Medulla oblongata (tissue), 1 donor: ENCODE data around the gene ORC2.
"Not testable (repeated sequence)": the region's sequence is repeated elsewhere in the genome, so short reads cannot be mapped to it uniquely, and the experiment has no call there.

Experiments
- DNase-seq: peaks from one replicate; pipeline ENCODE4 v3.0.0-alpha.2; 2015; ENCODE audit errors: extremely low spot score

ORC2 gene

DNA sequence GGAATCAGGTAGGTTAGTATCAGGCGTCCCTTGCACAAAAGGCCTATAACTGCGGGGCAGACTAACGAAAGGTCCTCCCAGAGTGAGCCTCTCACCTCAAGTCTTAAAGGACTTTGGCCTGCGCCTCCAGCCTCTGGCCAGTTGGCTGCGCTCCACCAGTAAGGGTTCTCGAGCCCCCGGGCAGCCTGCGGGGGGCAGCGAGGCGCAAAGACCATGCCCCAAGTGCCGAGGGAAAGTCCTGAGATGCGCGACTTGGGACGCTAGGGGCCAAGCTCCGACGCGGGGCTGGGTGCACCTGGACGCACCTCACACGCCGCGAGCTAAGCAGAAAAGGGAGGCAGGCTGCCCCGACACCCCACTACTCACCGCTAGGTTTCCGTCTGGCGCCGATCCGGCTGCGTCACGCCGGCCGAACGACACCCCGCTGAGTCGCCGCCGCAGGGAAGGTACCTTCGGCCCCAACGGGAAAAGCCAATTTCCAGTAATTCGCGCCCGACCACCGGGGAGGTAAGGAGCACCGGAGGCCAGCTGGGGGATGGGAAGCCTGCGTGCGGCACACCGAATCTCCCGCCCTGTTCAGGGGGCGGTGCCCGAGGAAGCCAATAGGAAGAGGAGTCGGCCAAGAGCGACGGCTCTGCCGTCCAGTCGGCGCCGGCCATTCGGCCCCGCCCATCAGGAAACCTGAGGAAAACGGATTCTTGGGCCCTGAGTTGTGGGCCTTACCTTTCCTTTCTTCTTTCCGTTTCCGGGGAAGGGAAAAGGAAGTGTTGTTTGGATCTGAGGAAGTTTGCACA lies at the start of gene ORC2:
ORC2 (minus strand) TSS at position 537 of the 794 bp plus-strand sequence. CDS start 5,537 bp downstream, outside the sequence.
- peak; percentile 97 for DNase-seq

DNA sequence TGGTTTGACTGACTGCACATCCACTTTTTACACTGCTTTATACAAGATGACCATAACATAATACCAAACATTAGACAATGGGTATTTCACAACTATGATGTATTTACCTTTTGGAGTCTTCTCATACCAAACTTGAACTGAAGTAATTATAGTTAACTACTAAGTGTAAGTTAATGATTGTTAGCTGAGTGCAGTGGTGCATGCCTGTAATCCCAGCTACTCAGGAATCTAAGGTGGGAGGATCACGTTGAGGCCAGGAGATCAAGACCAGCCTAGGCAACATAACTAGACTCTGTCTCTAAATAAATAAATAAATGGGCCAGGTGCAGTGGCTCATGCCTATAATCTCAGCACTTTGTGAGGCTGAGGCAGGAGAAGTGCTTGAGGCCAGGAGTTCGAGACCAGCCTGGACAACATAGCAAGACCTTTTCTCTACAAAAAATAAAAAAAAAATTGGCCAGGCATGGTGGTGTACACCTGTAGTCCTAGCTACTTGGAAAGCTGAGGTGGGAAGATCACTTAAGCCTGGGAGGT lies 44.9 kb upstream of the ORC2 start:
- no peak for DNase-seq

DNA sequence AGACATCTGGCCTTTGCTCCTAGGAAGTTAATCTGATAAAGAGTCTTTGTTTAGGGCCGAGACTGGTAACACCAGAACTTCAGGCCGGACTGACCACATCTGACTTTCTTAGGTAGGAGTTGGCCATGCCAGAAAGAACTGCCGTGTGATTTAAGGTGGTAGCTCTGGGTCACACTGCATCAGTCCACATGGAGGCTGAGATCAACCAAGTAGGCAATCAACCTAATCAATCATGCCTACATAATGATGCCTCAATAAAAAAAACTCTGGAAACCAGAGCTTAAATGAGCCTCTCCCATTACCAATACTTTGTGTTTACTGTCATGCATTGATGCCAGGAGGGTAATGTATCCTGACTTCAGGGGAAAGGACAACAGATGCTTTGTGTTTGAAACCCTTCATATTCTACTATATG lies 44.1 kb upstream of the ORC2 start:
- no peak for DNase-seq

DNA sequence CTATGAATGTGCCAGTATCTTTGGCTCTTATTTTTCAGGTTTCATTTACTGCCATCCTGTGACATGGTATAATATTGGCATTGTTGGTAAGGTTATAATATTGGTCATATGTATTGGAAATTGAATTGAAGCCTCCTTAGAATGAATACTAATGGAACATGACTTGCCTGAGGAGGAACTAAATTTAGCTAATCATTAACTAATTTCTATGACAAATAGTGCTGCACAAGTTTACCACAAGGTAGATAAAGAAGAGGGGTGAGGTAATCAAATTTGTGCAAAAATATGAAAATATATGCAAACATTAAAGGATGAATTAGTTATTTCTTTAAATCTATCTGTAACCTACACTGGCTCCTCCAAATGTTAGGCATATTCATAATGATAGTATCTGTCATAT lies 43.2 kb upstream of the ORC2 start:
- no peak for DNase-seq

DNA sequence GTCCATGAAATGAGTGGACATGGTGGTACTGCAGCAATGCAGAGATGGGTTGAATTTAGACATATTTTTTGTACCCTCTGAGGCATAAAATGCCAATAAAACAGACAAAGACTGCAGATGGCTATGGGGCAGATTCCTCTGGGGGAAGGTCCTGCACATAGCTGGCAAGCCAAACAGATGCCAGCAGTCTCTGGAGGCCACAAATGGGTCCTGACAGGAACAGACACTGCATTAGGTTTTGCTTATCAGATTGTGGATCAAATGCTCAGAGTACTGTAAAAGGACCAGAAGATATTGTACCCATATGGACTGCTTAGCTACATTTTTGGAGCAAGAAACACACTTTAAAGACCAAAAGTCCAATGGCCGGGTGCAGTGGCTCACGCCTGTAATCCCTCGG lies 40.9 kb upstream of the ORC2 start:
- DNase-seq, result no peak

DNA sequence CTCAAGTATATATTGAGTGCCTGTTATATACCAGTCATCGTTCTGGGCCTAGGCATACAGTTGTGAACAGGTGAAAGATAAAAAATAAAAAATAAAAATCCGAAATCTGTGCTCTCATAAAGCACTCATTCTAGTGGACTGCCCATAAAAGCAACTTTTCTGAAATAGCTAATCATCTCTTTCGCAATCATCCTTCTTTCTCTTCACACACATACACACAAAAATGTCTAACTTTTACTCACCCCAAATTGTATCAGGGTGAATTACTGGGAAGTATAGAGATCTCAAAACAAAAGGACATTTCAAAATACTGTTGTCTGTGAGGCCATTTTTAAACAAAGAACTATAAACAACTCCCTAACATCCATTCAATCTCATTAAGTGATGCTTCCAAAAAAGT lies 29.6 kb upstream of the ORC2 start:
- DNase-seq, result no peak

DNA sequence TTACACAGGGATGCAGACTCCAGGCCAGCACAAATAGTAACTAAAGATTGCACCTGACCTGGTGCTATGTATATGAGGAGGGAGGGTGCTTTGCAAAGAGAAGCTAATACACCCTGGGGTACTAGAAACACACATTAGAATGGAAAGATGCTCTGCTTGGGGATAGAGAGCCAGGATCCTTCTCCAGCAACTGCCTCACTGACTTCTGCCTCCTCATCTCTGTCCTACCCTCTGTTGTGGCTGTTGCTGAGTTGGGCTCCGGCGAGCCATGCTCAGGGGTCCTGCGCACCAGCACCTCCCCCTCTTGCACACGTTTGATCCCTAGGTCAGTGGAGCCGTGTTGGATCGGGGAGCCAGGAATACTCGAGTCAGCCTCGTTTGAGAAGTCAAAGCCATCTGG lies 23.7 kb upstream of the ORC2 start:
- DNase-seq, result no peak

DNA sequence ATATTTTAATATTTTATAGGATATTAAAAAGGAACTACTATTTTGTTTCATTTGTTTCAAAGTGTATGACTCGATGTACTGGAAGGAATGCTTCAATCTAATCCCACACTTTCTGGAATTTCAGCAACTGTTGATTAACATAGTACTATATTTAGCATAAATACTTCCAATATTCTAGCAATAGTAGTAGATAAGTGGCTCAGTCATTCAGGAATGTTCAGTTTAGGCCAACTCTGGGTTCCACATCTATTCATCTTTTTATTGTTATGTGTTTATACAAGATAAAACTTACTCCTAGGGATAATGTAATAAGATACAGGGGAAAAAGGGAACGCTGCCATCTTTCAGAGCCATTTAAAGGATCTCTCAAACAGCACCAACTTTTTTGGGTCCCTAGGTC lies 22.3 kb upstream of the ORC2 start:
- no peak for DNase-seq

DNA sequence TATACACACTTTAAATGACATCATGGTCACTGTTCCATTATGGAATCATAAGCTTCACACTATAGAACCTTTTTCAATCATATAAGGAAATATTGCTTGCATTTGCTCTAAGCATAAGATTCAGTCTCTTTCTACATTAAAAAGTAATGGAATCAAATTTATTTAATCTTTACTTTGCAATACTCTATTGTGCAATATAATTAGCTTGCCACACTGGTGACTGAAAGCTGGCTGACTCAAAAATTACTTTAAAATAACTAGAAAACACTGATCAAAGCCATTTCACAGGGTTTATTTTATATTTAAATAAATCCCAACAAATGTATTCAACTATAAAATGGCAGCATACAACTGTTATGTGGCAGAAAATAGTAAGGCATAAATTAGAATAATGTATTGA lies 13.2 kb upstream of the ORC2 start:
- no peak for DNase-seq

DNA sequence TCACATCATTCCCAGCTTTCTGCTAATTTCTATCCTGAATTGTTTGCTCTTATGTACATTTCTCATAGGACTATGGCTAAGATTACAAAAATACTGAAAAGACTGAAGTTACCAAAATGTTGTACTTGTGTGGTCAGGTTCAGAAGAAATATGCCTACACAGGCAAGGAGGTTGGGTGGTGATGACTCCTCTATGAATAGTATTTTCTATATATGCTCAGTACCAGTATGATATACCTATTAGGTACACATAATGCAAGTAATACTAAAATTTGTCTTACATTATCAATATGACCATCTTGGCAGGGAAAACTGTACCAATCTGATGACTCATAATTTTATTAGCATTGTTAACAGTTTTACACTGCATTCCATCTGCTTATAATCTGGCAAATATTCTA lies 12.2 kb upstream of the ORC2 start:
- DNase-seq, result no peak

DNA sequence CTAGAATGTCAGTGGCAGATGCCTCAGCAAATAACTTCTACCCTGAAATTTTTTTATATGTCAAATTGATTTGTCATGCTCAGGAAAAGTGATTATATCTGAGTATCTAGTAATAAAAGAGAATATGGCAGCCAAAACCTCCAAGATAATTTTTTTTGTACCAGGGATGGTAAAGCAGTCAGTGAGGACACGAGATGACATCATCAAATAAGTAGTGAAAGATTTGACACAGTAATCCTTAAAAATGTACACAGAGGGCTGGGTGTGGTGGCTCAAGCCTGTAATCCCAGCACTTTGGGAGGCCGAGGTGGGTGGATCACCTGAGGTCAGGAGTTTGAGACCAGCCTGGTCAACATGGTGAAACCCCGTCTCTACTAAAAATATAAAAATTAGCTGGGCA lies 6.6 kb upstream of the ORC2 start:
- not testable (repeated sequence) for DNase-seq

DNA sequence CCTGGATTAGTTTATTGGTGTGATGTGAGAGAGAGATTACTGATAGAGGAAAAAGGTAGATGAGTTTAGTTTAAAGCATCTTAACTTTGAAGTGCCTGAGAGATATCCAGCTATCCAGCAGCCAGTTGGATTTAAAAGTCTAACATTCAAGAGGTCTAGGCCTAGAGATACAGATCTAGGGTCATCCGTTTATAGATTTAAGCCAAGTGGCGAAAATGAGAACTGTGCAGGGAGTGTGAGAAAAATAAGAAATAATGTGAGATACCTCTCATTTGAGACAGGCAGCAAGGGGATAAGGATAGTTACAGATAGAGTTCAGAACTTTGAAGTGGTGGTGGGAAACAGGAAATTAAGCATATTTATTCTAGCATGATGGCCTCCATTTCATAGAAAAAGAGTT lies 5.3 kb upstream of the ORC2 start:
- no peak for DNase-seq

DNA sequence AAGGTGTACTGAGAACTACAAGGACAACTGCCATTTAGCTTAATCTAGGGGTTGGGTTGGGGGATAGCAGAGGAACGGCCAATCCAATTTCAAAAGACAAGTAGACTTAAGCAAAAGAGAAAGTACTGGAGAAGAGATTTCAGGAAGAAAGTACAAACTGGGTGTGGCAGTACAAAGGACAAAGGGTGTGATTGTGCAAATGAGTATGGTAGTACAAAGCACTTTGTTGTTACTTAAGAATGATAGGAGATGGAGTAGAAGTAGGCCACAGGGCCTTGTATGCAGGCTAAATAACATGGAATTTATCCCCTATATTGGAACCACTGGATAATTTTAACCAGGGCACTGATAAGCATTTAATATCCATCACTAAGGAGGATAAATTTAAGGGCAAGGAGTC lies 4.7 kb upstream of the ORC2 start:
- DNase-seq, result peak; percentile 43

DNA sequence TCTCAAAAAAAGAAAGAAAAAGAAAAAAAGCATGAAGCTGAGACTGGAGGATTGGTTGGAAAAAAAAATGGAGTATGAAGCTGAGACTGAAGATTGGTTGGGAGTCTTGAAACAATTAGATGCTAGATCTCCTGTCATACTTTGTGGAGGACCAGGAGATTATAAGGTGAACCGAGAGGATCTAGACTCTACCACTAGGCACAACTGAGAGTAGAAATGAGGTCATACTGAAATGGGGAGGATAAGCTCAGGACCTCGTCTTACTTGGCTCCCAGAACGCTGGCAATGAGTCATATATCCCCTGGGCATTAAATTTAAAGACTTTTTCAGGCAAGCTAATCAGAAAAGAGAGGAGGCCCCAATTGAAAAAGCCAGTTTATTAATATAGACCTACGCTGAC lies 3.3 kb upstream of the ORC2 start:
- no peak for DNase-seq

DNA sequence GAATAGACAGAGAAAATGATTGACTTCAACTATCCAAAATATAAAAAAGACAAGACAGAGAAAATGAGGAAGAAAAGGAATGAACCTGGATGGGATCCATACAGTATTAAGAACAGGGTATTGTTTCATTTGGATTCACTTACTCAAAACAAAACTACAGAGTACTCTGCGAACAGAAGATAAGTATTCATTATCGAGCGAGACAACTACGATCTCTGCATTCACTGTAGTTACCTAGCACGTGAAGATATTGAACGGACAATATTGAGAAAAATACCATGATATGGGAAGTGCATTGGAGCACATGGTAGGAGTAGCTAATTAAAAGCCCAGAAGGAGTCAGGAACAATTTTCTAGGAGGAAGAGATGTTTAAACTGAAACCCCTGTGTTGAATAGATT lies 1.0 kb upstream of the ORC2 start:
- DNase-seq, result no peak

DNA sequence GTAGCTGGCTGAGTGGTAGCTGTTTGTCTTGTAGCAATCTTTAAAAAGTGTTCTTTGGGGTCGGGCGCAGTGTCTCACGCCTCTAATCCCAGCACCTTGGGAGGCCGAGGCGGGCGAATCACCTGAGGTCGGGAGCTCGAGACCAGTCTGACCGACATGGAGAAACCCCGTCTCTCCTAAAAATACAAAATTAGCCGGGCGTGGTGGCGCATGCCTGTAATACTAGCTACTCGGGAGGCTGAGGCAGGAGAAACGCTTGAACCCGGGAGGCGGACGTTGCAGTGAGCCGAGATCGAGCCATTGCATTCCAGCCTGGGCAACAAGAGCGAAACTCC lies 425 bp upstream of the ORC2 start:
- not testable (repeated sequence) for DNase-seq

DNA sequence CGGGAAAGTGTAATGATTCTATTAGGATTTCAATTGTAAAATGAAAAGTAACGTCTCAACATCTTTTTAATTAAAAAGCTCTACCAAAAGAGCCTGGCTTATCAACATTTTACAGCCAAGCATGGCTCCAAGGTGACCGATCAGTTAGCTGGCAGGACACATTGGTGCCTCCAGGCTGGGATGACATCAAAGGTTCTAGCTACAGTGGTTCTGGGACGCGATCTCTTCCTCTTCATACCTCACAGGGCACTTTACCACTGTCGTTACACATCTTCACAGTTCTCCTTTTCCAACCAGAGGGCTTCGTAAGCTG lies 693 bp downstream of the ORC2 start:
- no peak for DNase-seq

DNA sequence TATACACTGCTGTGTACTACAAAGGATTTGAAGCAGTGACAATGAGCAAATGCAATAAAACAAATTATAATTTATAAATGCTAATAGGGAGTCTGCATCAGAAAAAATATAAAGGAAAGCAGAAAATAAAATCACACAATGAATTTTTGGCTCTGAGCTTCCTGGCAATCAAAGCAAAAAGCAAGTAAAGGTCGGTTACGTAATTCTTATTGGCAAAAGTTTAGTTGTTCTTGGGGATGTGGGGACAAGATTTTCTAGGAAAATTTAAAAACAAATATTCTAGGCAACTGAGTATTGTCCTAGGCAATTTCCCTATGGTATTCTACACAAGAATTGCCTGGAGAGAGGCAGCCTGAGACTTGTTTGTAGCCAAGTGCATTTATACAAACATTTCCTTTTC lies 1.8 kb downstream of the ORC2 start:
- no peak for DNase-seq

DNA sequence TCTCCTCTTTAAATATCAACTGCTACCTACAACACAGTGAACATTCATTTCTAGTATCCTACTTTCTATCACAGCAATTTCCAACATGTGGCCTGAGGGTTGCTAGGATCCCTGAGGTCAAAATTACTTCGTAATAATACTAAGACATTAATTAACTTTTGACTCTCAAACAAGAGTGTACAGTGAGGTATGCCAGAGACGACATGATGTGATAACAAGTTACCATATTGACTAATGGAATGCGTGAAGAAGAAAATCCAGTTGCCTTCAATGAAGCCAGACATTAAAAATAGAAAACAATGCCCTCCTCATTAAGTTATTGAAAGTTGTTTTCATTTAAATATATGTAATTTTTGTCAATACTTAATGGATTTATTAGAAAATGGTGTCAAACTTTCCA lies 13.1 kb downstream of the ORC2 start:
- DNase-seq, result no peak

DNA sequence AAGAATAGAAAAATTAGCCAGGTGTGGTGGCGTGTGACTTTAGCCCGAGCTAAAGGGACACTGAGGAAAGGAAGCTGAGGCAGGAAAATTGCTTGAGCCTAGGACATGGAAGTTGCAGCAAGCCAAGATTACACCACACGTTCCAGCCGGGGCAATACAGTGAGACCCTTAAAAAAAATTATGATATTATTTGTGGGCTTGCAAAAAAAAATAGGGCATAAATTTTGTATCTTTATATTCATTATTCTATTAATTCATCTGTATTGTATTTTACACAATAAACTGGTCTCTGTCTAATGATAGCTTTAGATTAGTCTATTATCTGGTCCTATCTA lies 18.1 kb downstream of the ORC2 start:
- DNase-seq, result no peak

DNA sequence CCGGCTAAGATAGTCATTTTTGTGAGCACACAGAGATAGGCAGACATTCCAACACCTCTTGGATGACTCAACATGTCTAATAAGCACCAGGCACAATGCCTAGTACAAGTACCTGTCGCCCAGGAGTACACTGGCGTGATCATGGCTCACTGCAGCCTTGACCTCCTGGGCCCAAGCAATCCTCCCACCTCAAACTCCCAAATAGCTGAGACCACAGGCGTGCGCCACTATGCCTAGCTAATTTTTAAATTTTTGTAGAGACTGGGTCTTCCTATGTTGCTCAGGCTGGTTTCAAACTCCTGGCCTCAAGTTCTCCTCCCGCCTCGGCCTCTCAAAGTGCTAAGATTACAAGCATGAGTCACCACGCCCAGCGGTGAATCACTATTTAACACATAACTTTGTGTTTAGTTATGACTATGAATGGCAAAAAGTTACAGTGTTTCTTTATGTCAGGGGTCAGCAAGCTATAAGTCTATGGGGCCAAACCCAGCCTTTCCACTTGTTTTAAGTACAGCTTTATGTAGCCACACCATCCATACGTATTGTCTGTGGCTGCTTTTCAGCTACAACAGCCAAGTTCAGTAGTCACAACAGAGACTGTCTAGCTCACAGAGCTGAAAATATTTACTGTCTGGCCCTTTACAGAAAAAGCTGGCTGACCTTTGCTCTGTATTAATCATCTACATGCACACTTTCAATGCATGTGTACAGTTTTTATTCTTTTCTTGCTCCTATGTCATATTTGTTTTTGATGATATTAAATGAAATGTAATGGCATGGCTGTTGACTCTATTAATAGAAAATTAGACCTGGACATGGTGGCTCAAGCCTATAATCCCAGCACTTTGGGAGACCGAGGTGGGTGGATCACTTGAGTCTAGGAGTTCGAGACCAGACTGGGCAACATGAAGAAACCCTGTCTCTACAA lies 18.7 kb downstream of the ORC2 start:
- DNase-seq, result no peak

DNA sequence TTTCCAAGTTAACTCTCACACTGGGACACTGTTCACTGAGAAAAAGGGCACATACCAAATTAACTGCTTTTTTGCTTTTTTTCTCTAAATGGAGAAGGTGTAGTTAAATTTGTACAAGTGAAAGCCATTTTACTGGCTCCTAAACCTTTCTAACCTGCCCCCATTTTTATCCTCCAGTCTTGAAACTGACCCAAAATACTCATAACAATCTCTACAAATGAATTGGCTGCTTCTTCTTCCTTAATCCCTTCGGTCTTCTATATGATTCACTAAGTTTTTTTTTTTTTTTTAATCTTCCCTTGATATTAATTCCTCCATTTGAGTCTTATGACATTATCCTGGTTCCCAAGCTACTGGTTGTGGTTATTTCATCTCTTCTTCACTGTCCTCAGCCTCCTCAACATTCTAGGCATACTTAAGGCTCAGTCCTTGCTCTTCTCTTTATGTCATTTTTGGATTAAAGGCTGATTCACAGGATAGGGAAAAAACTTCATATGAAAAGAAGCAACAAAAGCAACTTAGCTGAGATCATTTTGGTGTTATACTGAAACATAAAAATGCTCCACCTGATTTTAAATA lies 19.8 kb downstream of the ORC2 start:
- no peak for DNase-seq

DNA sequence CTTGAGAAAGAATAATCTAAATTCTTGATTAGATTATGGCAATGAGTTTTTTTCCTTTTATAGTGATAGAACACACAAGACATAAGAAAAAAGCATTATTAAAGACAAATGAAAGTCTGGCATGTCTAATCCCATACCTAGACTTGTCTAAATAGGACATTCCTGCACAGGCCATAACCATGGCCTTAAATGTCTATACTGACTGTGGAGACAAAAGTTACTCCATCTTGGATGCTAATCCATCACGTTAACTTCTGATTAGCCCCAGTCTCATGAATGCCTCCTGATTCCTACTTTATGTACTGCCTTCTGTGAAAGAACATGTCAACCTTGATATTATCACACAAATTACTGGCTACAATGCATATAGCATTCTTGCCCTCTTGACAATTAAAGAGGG lies 23.6 kb downstream of the ORC2 start:
- no peak for DNase-seq
